T-cell (primary cell): ENCODE results near the gene COL15A1. TPM values are rescaled to one million over a fixed set of nuclear protein-coding genes. Genes with fewer than 3 reads are reported as not detected.
A peak's percentile ranks its signal among the peaks of the same experiment; 100 is the strongest.

Experiments used
- ATAC-seq, 4 experiments: fragments of 200-7000 bp in 3 of 4; fragments of 150-1000 bp in 1 of 4; cut with Tn5 transposase; replicated peaks in 1 of 4; 1 replicate in 3 of 4; 2 replicates in 1 of 4; pipeline ENCODE4 v1.10.0; 2021; ENCODE audit warnings: moderate library complexity in 3 of 4, mild to moderate bottlenecking in 2 of 4, moderate number of reproducible peaks in 1 of 4
- CTCF ChIA-PET, 2 donors: fragments of 300-600 bp; sonication (Branson Sonifier 250); formaldehyde crosslinking; loops; one replicate each; lab custom pipeline; 2022; ENCODE audit warnings: antibody characterized with exemption in 2 of 2; lab: Charles Lee
- POLR2A ChIA-PET, 2 donors: fragments of 300-600 bp; sonication (Branson Sonifier 250); formaldehyde crosslinking; loops; one replicate each; lab custom pipeline; 2022; ENCODE audit warnings: antibody characterized with exemption in 2 of 2; lab: Charles Lee
- DNase-seq, 35 experiments: peaks; one replicate each; pipeline versions ENCODE4 v3.0.0 to v3.0.0-alpha.2; 2013 to 2023
- H3K27ac ChIP-seq: one replicate; pipeline ENCODE4 v1.5.1; 2013; ENCODE audit warnings: low read length
- H3K27me3 ChIP-seq, 2 experiments: replicated peaks in 1 of 2; 1 replicate in 1 of 2; 2 replicates in 1 of 2; pipeline versions ENCODE4 v1.6.1 to v1.7.0; 2013; ENCODE audit warnings: low read length in 1 of 2, mixed read lengths in 1 of 2; ENCODE audit not compliant: control insufficient read depth in 2 of 2, insufficient read depth in 2 of 2; ENCODE audit errors: extremely low read depth in 1 of 2
- H3K36me3 ChIP-seq, 2 donors: 1 replicate in 1 of 2; 2 replicates in 1 of 2; pipeline versions ENCODE4 v1.6.1 to v1.7.0; 2013; ENCODE audit warnings: low read length in 1 of 2; ENCODE audit not compliant: control insufficient read depth in 2 of 2, insufficient read depth in 1 of 2; ENCODE audit errors: extremely low read depth in 1 of 2
- H3K4me1 ChIP-seq, 2 experiments: 1 replicate in 1 of 2; 2 replicates in 1 of 2; pipeline versions ENCODE4 v1.6.1 to v1.7.0; 2013; ENCODE audit warnings: low read length in 2 of 2, mixed read lengths in 1 of 2; ENCODE audit not compliant: insufficient read depth in 2 of 2, control insufficient read depth in 1 of 2; ENCODE audit errors: extremely low read depth in 1 of 2
- H3K4me3 ChIP-seq, 2 donors: 1 replicate in 1 of 2; 2 replicates in 1 of 2; pipeline versions ENCODE4 v1.5.1 to v1.7.0; 2013; ENCODE audit warnings: mild to moderate bottlenecking in 2 of 2, low read length in 1 of 2, moderate library complexity in 1 of 2; ENCODE audit not compliant: control insufficient read depth in 1 of 2; ENCODE audit errors: extremely low read depth in 1 of 2
- H3K9me3 ChIP-seq: 2 replicates; pipeline ENCODE4 v1.7.0; 2013
- H3K27ac Mint-ChIP-seq, 2 donors: one replicate each; pipeline ENCODE4 v1.8.0; 2020 to 2021; ENCODE audit warnings: mild to moderate bottlenecking in 2 of 2, mixed read lengths in 2 of 2
- H3K27me3 Mint-ChIP-seq, 2 donors: one replicate each; pipeline ENCODE4 v1.8.0; 2021 to 2022; ENCODE audit warnings: mixed read lengths in 2 of 2
- H3K36me3 Mint-ChIP-seq: one replicate; pipeline ENCODE4 v1.8.0; 2021; ENCODE audit warnings: mixed read lengths
- H3K4me1 Mint-ChIP-seq, 3 donors: one replicate each; pipeline ENCODE4 v1.8.0; 2020 to 2022; ENCODE audit warnings: mixed read lengths in 3 of 3, mild to moderate bottlenecking in 1 of 3
- H3K4me3 Mint-ChIP-seq, 3 donors: one replicate each; pipeline ENCODE4 v1.8.0; 2020 to 2022; ENCODE audit warnings: mild to moderate bottlenecking in 3 of 3, mixed read lengths in 3 of 3, moderate library complexity in 3 of 3
- H3K9me3 Mint-ChIP-seq, 3 donors: one replicate each; pipeline ENCODE4 v1.8.0; 2020 to 2022; ENCODE audit warnings: mixed read lengths in 3 of 3
- WGBS: methylation state at CpG from one replicate; pipeline ENCODE4 v1.1.5; 2013; ENCODE audit warnings: missing lambda C conversion rate; ENCODE audit not compliant: insufficient coverage; 5-methylcytosine and 5-hydroxymethylcytosine counted together
- total RNA-seq, 35 experiments: library from RNA in 6 of 35; stranded (reverse) in 6 of 35; fragments of 120-200 nt in 1 of 35; gene quantifications; one replicate each; pipeline versions ENCODE4 v1.2.1 to v1.2.4 and lab custom pipeline; 2013 to 2026

COL15A1 gene
- total RNA-seq, 5 donors from 2014 or later (not counting 1 experiment from before 2014, with no cell fraction given) = 0.15 to 0.20 (median 0.19) TPM; not detected in 2

- Histone ChIP-seq H3K4me1 (peaks cover 5 to 9% of the 10 kb centered on the region in 2 experiments), H3K36me3 (no peaks in the 10 kb centered on the region), H3K9me3 (no peaks in the 10 kb centered on the region), H3K27me3 (peaks cover 3 to 30% of the 10 kb centered on the region in 2 experiments), H3K27ac (no peak overlapping the region), H3K4me3 (no peak overlapping the region)
- 96% methylated on average over 3 of the region's 6 CpGs for WGBS
- Mint-ChIP-seq H3K27ac (no peak overlapping the region), H3K4me3 (no peak overlapping the region), H3K27me3 (peaks cover 11 to 13% of the 10 kb centered on the region in 2 donors), H3K36me3 (no peaks in the 10 kb centered on the region), H3K9me3 (no peaks in the 10 kb centered on the region), H3K4me1 (peaks cover 5 to 12% (median 9%) of the 10 kb centered on the region in 3 donors)
- ChIA-PET POLR2A (interaction anchor here in 1 of 2 donors (0.6 kb wide), 1 partner anchor 39 kb away, joined by 5 read pairs; no protein-coding TSS in a partner anchor), CTCF (interaction anchor here (1.2 to 2.8 kb wide), 3 partner anchors 40 to 167 kb away, joined by 3 to 12 read pairs (median 4); no protein-coding TSS in a partner anchor)
- ATAC-seq (no peak), DNase-seq (no peak)
Measured at GRCh38 chr9:98974106-98974505, 30.4 kb downstream of the COL15A1 start.

- Mint-ChIP-seq H3K9me3 (no peaks in the 10 kb centered on the region), H3K27ac (no peak overlapping the region), H3K36me3 (no peaks in the 10 kb centered on the region), H3K27me3 (peaks cover 11 to 13% of the 10 kb centered on the region in 2 donors), H3K4me3 (no peak overlapping the region), H3K4me1 (peaks cover 5 to 12% (median 9%) of the 10 kb centered on the region in 3 donors)
- no peak for ATAC-seq
- 57% methylated on average over 6 of the region's 10 CpGs for WGBS
- no peak overlapping the region for H3K4me3 ChIP-seq
- H3K27ac ChIP-seq = no peak overlapping the region
- H3K27me3 ChIP-seq = peaks cover 3 to 30% of the 10 kb centered on the region in 2 experiments
- ChIA-PET POLR2A (no interaction called here), CTCF (interaction anchor here (0.5 to 2.8 kb wide), 7 partner anchors 23 to 210 kb away, joined by 3 to 12 read pairs (median 3); no protein-coding TSS in a partner anchor)
- no peaks in the 10 kb centered on the region for H3K9me3 ChIP-seq
- peaks cover 5 to 9% of the 10 kb centered on the region in 2 experiments for H3K4me1 ChIP-seq
- H3K36me3 ChIP-seq = no peaks in the 10 kb centered on the region
- DNase-seq = no peak
Measured at GRCh38 chr9:98974554-98974953, 30.8 kb downstream of the COL15A1 start.

- POLR2A ChIA-PET = interaction anchor here in 1 of 2 donors (0.6 kb wide), 1 partner anchor 14 kb away, joined by 3 read pairs; no protein-coding TSS in a partner anchor
- Mint-ChIP-seq H3K27me3 (peaks cover 11 to 13% of the 10 kb centered on the region in 2 donors), H3K4me1 (peaks cover 5 to 12% (median 9%) of the 10 kb centered on the region in 3 donors), H3K36me3 (no peaks in the 10 kb centered on the region), H3K9me3 (no peaks in the 10 kb centered on the region), H3K4me3 (peak overlapping the region; percentile 17 to 46 (median 35)), H3K27ac (no peak overlapping the region)
- CTCF ChIA-PET = interaction anchor here (0.5 to 2.8 kb wide), 12 partner anchors 14 to 209 kb away, joined by 3 to 12 read pairs (median 4); no protein-coding TSS in a partner anchor
- H3K36me3 ChIP-seq = no peaks in the 10 kb centered on the region
- H3K27me3 ChIP-seq = peaks cover 3 to 34% of the 10 kb centered on the region in 2 experiments
- DNase-seq (peak; percentile 41 to 84 (median 72)), ATAC-seq (peak; percentile 90 to 97 (median 95))
- WGBS = 12% methylated on average over 31 of the region's 33 CpGs
- H3K9me3 ChIP-seq = no peaks in the 10 kb centered on the region
- H3K4me1 ChIP-seq = peaks cover 5 to 9% of the 10 kb centered on the region in 2 experiments
- H3K4me3 ChIP-seq = peak overlapping the region; percentile 32 to 46
- H3K27ac ChIP-seq = no peak overlapping the region
Measured at GRCh38 chr9:98974994-98975712, 31.4 kb downstream of the COL15A1 start.

GRCh38 chr9:98975838-98976237 lies 32.1 kb downstream of the COL15A1 start:
- Mint-ChIP-seq H3K4me3 (peak overlapping the region in 1 of 3 donors; percentile 46), H3K36me3 (no peaks in the 10 kb centered on the region), H3K27me3 (peaks cover 11 to 13% of the 10 kb centered on the region in 2 donors), H3K27ac (no peak overlapping the region), H3K4me1 (peaks cover 5 to 12% (median 9%) of the 10 kb centered on the region in 3 donors), H3K9me3 (no peaks in the 10 kb centered on the region)
- peaks cover 3 to 37% of the 10 kb centered on the region in 2 experiments for H3K27me3 ChIP-seq
- no peaks in the 10 kb centered on the region for H3K36me3 ChIP-seq
- POLR2A ChIA-PET = interaction anchor here (0.6 kb wide), 2 partner anchors 13 to 947 kb away, joined by 3 read pairs; no protein-coding TSS in a partner anchor
- ATAC-seq (no peak), DNase-seq (no peak)
- no peaks in the 10 kb centered on the region for H3K9me3 ChIP-seq
- no peak overlapping the region for H3K4me3 ChIP-seq
- WGBS = 89% methylated on average over 3 of the region's 3 CpGs
- CTCF ChIA-PET = interaction anchor here (0.9 to 2.8 kb wide), 7 partner anchors 24 to 167 kb away, joined by 3 to 12 read pairs (median 5); no protein-coding TSS in a partner anchor
- no peak overlapping the region for H3K27ac ChIP-seq
- peaks cover 5 to 9% of the 10 kb centered on the region in 2 experiments for H3K4me1 ChIP-seq

- ChIA-PET CTCF (interaction anchor here (0.6 to 0.8 kb wide), 2 partner anchors 21 to 162 kb away, joined by 3 read pairs; no protein-coding TSS in a partner anchor), POLR2A (no interaction called here)
- Histone ChIP-seq H3K27me3 (peaks cover 3 to 37% of the 10 kb centered on the region in 2 experiments), H3K36me3 (no peaks in the 10 kb centered on the region), H3K4me3 (no peak overlapping the region), H3K9me3 (no peaks in the 10 kb centered on the region), H3K27ac (no peak overlapping the region), H3K4me1 (peaks cover 5 to 9% of the 10 kb centered on the region in 2 experiments)
- DNase-seq = no peak
- Mint-ChIP-seq H3K4me3 (no peak overlapping the region), H3K27me3 (peaks cover 6 to 13% of the 10 kb centered on the region in 2 donors), H3K9me3 (no peaks in the 10 kb centered on the region), H3K4me1 (peaks cover 5 to 12% (median 9%) of the 10 kb centered on the region in 3 donors), H3K27ac (no peak overlapping the region), H3K36me3 (no peaks in the 10 kb centered on the region)
- 94% methylated on average over 7 of the region's 9 CpGs for WGBS
- ATAC-seq = no peak
Measured at GRCh38 chr9:98977246-98977714, 33.6 kb downstream of the COL15A1 start.

GRCh38 chr9:98977813-98978212 lies 34.1 kb downstream of the COL15A1 start:
- no peaks in the 10 kb centered on the region for H3K36me3 Mint-ChIP-seq
- Histone ChIP-seq H3K4me3 (no peak overlapping the region), H3K36me3 (no peaks in the 10 kb centered on the region), H3K27me3 (peaks cover 3 to 37% of the 10 kb centered on the region in 2 experiments), H3K4me1 (peaks cover 5 to 9% of the 10 kb centered on the region in 2 experiments), H3K9me3 (no peaks in the 10 kb centered on the region), H3K27ac (no peak overlapping the region)
- no peak for ATAC-seq
- ChIA-PET CTCF (interaction anchor here (0.5 to 0.8 kb wide), 4 partner anchors 22 to 1423 kb away, joined by 3 read pairs; no protein-coding TSS in a partner anchor), POLR2A (no interaction called here)
- peaks cover 6 to 13% of the 10 kb centered on the region in 2 donors for H3K27me3 Mint-ChIP-seq
- no peaks in the 10 kb centered on the region for H3K9me3 Mint-ChIP-seq
- H3K27ac Mint-ChIP-seq = no peak overlapping the region
- WGBS = 94% methylated on average over 2 of the region's 3 CpGs
- peaks cover 5 to 12% (median 9%) of the 10 kb centered on the region in 3 donors for H3K4me1 Mint-ChIP-seq
- no peak overlapping the region for H3K4me3 Mint-ChIP-seq
- DNase-seq = no peak
